ENCODE measurements around the gene PDE4D.

The PDE4D gene

GRCh38 chr5:59727186-59727585 lies 166.3 kb downstream of the PDE4D start:
- no peak overlapping the region for H3K4me3 ChIP-seq (ENCODE audit: low read length)
- H2AFZ ChIP-seq (ENCODE audit: low read length), result no peak overlapping the region
- no peaks in the 10 kb centered on the region for H4K20me1 ChIP-seq (ENCODE audit: insufficient read depth, low read length)
- no peak overlapping the region for H3K27ac ChIP-seq (ENCODE audit: low read length)
- no peaks in the 10 kb centered on the region for H3K9me2 ChIP-seq (replicated peaks; ENCODE audit: insufficient read depth, low read length)
- H3K79me2 ChIP-seq (ENCODE audit: low read length), result no peaks in the 10 kb centered on the region
- TF ChIP-seq EZH2 (optimal IDR thresholded peaks at IDR 0.05; ENCODE audit: low read depth, low read length) (no peak), CTCF (IDR thresholded peaks at IDR 0.05; ENCODE audit: low read length) (no peak), EZH2phosphoT487 (IDR thresholded peaks at IDR 0.05; ENCODE audit: low read length) (no peak)
- no peak overlapping the region for H3K9ac ChIP-seq (ENCODE audit: low read length)
- H3F3A ChIP-seq (ENCODE audit: insufficient read depth, low read length), result no peaks in the 10 kb centered on the region
- H3K4me1 ChIP-seq (ENCODE audit: low read length), result no peaks in the 10 kb centered on the region
- DNase-seq, result no peak
- no peaks in the 10 kb centered on the region for H3K9me3 ChIP-seq (replicated peaks; ENCODE audit: insufficient read depth, low read length)
- H3K36me3 ChIP-seq (replicated peaks; ENCODE audit: insufficient read depth, low read length), result no peaks in the 10 kb centered on the region
- no peaks in the 10 kb centered on the region for H3K27me3 ChIP-seq (replicated peaks; ENCODE audit: insufficient read depth, low read length)
- H3K4me2 ChIP-seq (ENCODE audit: low read depth, low read length), result no peak overlapping the region

GRCh38 chr5:59725392-59725767 lies 168.1 kb downstream of the PDE4D start:
- no peaks in the 10 kb centered on the region for H4K20me1 ChIP-seq (ENCODE audit: insufficient read depth, low read length)
- H3K9me3 ChIP-seq (replicated peaks; ENCODE audit: insufficient read depth, low read length), result no peaks in the 10 kb centered on the region
- H3K4me1 ChIP-seq (ENCODE audit: low read length), result no peaks in the 10 kb centered on the region
- no peak for DNase-seq
- no peaks in the 10 kb centered on the region for H3K9me2 ChIP-seq (replicated peaks; ENCODE audit: insufficient read depth, low read length)
- no peaks in the 10 kb centered on the region for H3K79me2 ChIP-seq (ENCODE audit: low read length)
- TF ChIP-seq CTCF (IDR thresholded peaks at IDR 0.05; ENCODE audit: low read length) (no peak), EZH2 (optimal IDR thresholded peaks at IDR 0.05; ENCODE audit: low read depth, low read length) (no peak), EZH2phosphoT487 (IDR thresholded peaks at IDR 0.05; ENCODE audit: low read length) (no peak)
- no peaks in the 10 kb centered on the region for H3K36me3 ChIP-seq (replicated peaks; ENCODE audit: insufficient read depth, low read length)
- no peak overlapping the region for H3K9ac ChIP-seq (ENCODE audit: low read length)
- H3K27me3 ChIP-seq (replicated peaks; ENCODE audit: insufficient read depth, low read length), result no peaks in the 10 kb centered on the region
- H3F3A ChIP-seq (ENCODE audit: insufficient read depth, low read length), result no peaks in the 10 kb centered on the region
- H3K27ac ChIP-seq (ENCODE audit: low read length), result no peak overlapping the region
- H3K4me3 ChIP-seq (ENCODE audit: low read length), result no peak overlapping the region
- no peak overlapping the region for H2AFZ ChIP-seq (ENCODE audit: low read length)
- H3K4me2 ChIP-seq (ENCODE audit: low read depth, low read length), result no peak overlapping the region

- Histone ChIP-seq H3K4me1 (ENCODE audit: low read length) (no peaks in the 10 kb centered on the region), H3K27me3 (replicated peaks; ENCODE audit: insufficient read depth, low read length) (no peaks in the 10 kb centered on the region), H4K20me1 (ENCODE audit: insufficient read depth, low read length) (no peaks in the 10 kb centered on the region), H3K9me2 (replicated peaks; ENCODE audit: insufficient read depth, low read length) (no peaks in the 10 kb centered on the region), H3K9me3 (replicated peaks; ENCODE audit: insufficient read depth, low read length) (no peaks in the 10 kb centered on the region), H3K27ac (ENCODE audit: low read length) (no peak overlapping the region), H2AFZ (ENCODE audit: low read length) (no peak overlapping the region), H3K4me3 (ENCODE audit: low read length) (no peak overlapping the region), H3K9ac (ENCODE audit: low read length) (no peak overlapping the region), H3K4me2 (ENCODE audit: low read depth, low read length) (no peak overlapping the region), H3K36me3 (replicated peaks; ENCODE audit: insufficient read depth, low read length) (no peaks in the 10 kb centered on the region), H3F3A (ENCODE audit: insufficient read depth, low read length) (no peaks in the 10 kb centered on the region), H3K79me2 (ENCODE audit: low read length) (no peaks in the 10 kb centered on the region)
- peak; percentile 60 for DNase-seq
- TF ChIP-seq EZH2phosphoT487 (IDR thresholded peaks at IDR 0.05; ENCODE audit: low read length), result no peak
- no peak for TF ChIP-seq EZH2 (optimal IDR thresholded peaks at IDR 0.05; ENCODE audit: low read depth, low read length)
- peak; percentile 87 for TF ChIP-seq CTCF (IDR thresholded peaks at IDR 0.05; ENCODE audit: low read length)
Measured at GRCh38 chr5:59724482-59725391, 168.8 kb downstream of the PDE4D start.

Measured in MM.1S (cell line).